ENCODE data around the gene ODF2L.

Gene ODF2L, protein sequence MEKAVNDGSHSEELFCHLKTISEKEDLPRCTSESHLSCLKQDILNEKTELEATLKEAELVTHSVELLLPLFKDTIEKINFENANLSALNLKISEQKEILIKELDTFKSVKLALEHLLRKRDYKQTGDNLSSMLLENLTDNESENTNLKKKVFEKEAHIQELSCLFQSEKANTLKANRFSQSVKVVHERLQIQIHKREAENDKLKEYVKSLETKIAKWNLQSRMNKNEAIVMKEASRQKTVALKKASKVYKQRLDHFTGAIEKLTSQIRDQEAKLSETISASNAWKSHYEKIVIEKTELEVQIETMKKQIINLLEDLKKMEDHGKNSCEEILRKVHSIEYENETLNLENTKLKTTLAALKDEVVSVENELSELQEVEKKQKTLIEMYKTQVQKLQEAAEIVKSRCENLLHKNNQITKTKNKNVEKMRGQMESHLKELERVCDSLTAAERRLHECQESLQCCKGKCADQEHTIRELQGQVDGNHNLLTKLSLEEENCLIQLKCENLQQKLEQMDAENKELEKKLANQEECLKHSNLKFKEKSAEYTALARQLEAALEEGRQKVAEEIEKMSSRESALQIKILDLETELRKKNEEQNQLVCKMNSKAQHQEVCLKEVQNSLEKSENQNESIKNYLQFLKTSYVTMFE

GRCh38 chr1:86395751-86396497, at the start of gene ODF2L:
Gene ODF2L, minus strand, starts transcription at chr1:86396323. Its CDS starts 9,296 bp downstream, at chr1:86387027.
- peak; percentile 51 for DNase-seq (ENCODE audit: low read depth, low spot score)

- DNase-seq (ENCODE audit: low read depth, low spot score), result no peak
These were observed 49.8 kb upstream of the ODF2L start for GRCh38 chr1:86445919-86446318.

DNA sequence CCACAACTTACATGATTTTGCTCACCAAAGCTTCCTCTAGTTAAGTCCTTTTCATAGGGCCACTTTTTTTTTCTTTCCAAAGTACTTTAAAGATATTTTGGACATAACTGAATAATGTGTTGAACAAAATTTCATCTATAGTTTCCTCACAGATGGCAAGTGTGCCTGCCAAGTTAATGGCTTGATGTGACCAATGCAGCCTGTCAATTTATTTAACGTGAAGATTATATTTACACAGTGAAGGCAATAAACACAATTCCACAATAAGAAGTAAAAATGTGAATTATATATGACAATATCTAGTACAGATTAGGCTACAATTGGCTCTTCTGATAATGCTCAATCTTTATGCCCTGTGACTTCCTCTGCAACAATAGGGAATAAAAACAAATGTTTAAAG, 45.9 kb upstream of the ODF2L start:
- no peak for DNase-seq (ENCODE audit: low read depth, low spot score)

- no peak for DNase-seq (ENCODE audit: low read depth, low spot score)
These were observed 45.5 kb upstream of the ODF2L start for GRCh38 chr1:86441581-86441980.

- no peak for DNase-seq (ENCODE audit: low read depth, low spot score)
These were observed 39.9 kb upstream of the ODF2L start for GRCh38 chr1:86436041-86436440.

- no peak for DNase-seq (ENCODE audit: low read depth, low spot score)
These were observed 39.2 kb upstream of the ODF2L start for GRCh38 chr1:86435327-86435726.

GRCh38 chr1:86434059-86434458, 37.9 kb upstream of the ODF2L start:
- DNase-seq (ENCODE audit: low read depth, low spot score), result no peak

DNA sequence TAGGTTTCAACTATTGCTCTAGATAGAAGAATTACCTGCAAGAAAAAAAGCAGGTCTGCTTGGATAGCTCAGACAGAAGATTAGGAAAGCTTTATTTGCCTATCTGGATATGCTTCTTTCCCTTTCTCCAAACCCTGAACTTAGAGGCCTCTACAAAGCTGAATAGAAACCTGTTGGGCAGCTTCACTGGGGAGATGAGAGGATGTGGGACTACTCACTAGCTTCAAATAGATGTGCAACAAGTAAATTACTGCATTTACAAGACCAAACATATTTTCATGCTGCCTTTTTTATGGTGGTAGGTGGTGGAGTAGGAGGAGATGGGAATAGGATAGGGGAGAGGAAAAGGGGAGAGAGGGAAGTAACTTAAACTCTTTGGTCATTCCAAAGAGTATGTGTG, 34.3 kb upstream of the ODF2L start:
- no peak for DNase-seq (ENCODE audit: low read depth, low spot score)

DNA sequence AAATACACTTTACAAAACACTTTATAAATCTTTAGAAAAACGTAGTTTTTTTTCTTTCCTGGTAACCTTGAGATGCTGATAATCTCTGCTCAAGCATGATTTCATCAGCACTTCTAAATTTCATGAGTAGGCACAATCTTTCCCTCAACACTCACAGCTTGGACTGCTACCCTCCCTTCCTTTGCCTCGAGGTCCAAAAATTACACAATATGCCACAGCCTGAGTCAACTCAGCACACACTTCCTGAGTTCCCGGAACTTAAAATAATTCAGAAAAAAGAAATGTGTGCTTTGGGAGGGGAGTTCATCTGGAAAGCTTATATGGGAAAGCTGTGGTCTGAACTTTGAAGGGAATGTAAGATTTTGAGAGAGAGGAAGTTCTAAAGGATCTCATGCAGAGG, 33.7 kb upstream of the ODF2L start:
- DNase-seq (ENCODE audit: low read depth, low spot score), result peak; percentile 58

DNA sequence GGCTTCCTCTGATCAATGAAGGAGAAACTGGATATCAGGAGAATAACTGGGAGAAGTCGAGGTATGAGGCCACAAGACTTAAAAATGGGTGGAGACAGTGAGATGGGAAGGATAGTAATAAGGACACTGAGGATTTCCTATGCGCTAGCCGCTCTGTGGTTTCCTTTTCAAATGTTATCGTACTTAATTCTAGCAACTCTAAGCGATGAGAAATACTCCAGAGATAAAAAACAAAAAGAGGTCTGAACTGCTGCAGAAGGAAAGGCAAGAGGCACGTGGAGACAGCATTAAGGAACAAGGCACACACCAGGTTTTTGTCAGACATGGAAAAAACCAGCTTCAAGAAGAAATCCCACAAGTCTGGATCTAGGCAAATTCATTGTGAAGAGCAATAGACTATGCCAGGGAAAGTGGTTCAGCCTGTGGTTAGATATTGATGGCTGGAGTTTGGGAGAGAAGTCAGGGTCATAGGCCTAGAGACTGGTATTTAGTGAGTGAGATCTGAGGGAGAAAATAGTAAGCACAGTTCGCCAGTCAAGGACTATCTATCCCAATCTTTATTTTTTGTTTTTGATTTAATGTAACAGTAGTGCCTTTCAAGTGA, 33.1 kb upstream of the ODF2L start:
- no peak for DNase-seq (ENCODE audit: low read depth, low spot score)

- no peak for DNase-seq (ENCODE audit: low read depth, low spot score)
These were observed 27.8 kb upstream of the ODF2L start, which contains the start of gene CLCA2 for GRCh38 chr1:86423873-86424272. Gene CLCA2, plus strand, starts transcription at chr1:86424171. Its CDS starts 77 bp downstream, at chr1:86424248.

GRCh38 chr1:86423473-86423872, 27.4 kb upstream of the ODF2L start:
- DNase-seq (ENCODE audit: low read depth, low spot score), result no peak

DNA sequence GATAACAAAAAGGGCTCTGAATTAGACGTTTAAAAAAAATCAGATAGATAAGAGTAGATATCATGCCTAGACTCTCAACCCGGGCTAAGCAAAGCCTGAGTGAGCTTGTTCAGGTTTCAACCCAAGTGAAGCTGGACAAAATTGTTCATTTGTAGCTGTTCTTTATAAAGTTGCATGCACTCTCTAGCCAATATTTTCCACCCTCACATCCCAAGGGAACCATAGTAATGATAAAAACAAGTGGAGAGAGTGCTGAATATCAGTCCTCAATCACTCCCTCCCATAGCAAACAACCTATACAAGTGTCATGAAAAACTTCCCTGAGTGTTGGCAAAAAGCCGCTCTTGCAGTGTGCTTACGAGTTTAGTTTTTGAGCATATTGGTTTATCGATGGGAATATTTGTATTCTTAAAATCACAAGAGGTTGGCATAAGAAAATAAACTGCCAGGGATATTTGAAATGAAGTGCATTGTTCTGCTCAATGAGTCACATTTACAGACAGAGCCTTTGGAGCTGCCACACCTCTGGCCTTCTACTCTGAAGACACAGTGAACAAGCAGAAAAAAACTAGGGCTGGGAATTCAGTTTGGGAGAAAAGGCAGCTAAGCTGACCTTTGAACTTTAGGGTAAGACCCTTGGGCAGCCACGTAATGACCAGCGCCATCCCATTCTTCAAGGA, 25.6 kb upstream of the ODF2L start:
- no peak for DNase-seq (ENCODE audit: low read depth, low spot score)

- no peak for DNase-seq (ENCODE audit: low read depth, low spot score)
These were observed 23.3 kb upstream of the ODF2L start for GRCh38 chr1:86419277-86419903.

GRCh38 chr1:86416343-86416742, 20.2 kb upstream of the ODF2L start:
- DNase-seq (ENCODE audit: low read depth, low spot score), result no peak

DNA sequence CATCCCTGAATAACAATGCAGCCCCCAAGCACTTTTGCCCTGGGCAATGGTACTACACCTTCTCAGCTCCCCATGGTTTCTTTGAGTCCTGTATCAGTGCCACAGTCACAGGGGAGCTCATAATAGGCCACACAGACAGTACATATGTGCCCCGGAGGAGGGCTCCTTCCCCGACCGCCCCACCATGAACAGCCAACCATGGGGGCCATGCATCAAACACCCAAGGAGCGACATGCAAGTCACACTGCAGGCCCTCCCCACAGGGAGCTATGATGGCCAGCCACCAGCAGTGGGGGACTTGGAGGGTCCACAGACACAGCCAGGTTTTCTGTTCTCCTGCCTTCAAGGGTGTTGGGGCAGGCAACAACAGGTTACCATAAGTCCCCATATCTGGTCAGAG, 14.8 kb upstream of the ODF2L start:
- DNase-seq (ENCODE audit: low read depth, low spot score), result no peak

- DNase-seq (ENCODE audit: low read depth, low spot score), result no peak
These were observed 13.4 kb upstream of the ODF2L start for GRCh38 chr1:86409416-86410021.

- DNase-seq (ENCODE audit: low read depth, low spot score), result no peak
These were observed 371 bp upstream of the ODF2L start for GRCh38 chr1:86396498-86396890.

- no peak for DNase-seq (ENCODE audit: low read depth, low spot score)
These were observed 1.7 kb downstream of the ODF2L start for GRCh38 chr1:86394416-86394815.

DNA sequence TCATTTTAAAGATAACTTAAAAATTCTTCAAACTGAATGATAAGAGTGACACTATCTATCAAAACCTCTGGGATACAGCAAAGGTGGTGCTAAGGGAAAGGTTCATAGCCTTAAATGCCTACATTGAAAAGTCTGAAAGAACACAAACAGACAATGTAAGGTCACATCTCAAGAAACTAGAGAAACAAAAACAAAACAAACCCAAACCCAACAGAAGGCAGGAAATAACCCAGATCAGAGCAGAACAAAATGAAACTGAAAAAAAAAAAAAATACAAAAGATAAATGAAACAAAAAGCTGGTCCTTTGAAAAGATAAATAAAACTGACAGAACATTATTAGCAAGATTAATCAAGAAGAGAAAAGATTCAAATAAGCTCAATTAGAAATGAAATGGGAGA, 6.8 kb downstream of the ODF2L start:
- no peak for DNase-seq (ENCODE audit: low read depth, low spot score)

DNA sequence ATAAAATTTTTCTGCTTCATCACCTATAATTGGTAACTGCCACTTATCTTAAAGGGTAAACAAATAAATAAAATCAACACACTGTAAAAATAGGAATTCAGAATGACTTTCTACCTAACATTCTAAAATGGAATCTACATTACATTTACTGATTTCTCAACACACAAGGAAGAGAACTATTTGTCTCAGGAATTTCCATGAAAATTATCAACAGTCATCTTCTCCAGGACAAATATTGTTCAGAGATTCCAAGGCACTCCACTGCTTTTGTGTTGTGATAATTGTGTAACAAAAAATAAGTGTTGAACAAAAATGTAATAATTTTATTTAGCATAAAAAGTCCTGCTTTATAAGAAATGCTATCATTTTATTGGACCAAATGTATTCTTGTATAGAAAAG, 7.3 kb downstream of the ODF2L start:
- DNase-seq (ENCODE audit: low read depth, low spot score), result no peak

All from smooth muscle cell of the brain vasculature (primary cell).